CD4-positive, alpha-beta T cell treated with Interleukin-17A for 4 hours (primary cell): ENCODE data around the gene TRAPPC3L.
A peak's percentile ranks its signal among the peaks of the same experiment; 100 is the strongest.

ENCODE experiments used
- DNase-seq: peaks from one replicate; pipeline ENCODE4 v3.0.0-alpha.2; 2020; ENCODE audit warnings: mixed read lengths

TRAPPC3L gene

DNA sequence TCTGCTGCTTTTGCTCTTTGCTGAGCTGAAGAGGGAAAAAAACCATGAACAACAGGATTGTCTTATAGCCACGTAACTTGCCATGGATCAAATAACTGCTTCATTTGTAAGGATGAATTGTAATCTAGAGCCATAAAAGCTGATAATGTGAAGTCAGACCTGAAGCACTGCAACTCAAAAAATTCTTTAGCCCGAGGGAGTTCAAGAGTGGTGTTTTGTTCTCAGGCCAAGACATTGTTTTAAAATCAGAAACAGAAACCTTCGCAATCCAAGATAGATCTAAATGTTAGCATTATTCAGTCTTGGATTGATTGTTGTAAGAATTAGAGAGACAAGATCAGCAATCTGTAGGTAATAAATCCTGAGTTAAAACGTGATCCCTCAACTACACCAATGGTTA, at the start of gene TRAPPC3L:
TRAPPC3L (minus strand) TSS at position 34 of the 400 bp plus-strand sequence. CDS start 170 bp downstream, outside the sequence.
- DNase-seq, result no peak

GRCh38 chr6:116595247-116595646, 49.8 kb upstream of the TRAPPC3L start:
- no peak for DNase-seq

GRCh38 chr6:116586738-116587137, 41.3 kb upstream of the TRAPPC3L start:
- DNase-seq, result no peak

GRCh38 chr6:116586276-116586675, 40.8 kb upstream of the TRAPPC3L start:
- DNase-seq, result no peak

DNA sequence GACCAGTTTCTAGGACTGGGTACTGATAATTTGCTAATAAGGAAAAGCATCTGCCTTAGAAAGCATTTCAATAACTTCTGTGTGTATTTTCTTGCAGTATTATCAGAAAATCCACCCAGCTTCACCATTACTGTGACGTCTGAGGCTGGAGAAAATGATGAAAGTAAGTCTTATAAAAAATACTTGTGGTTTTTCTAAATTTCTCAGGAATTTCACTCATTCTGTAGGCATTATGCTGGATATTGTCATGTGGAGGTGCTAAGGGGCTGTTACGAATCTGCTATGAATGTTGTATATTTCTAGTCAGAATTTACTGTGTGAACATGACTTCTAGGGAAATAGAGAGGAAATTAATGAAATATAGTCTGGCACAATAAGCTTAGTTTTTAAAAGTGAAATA, 34.7 kb upstream of the TRAPPC3L start:
- DNase-seq, result no peak

- DNase-seq, result no peak
Observed at GRCh38 chr6:116579143-116579542, 33.7 kb upstream of the TRAPPC3L start.

- DNase-seq, result no peak
Observed at GRCh38 chr6:116578335-116578734, 32.9 kb upstream of the TRAPPC3L start.

GRCh38 chr6:116577486-116577885, 32.0 kb upstream of the TRAPPC3L start:
- DNase-seq, result no peak

- DNase-seq, result no peak
Observed at GRCh38 chr6:116575227-116575626, 29.7 kb upstream of the TRAPPC3L start.

DNA sequence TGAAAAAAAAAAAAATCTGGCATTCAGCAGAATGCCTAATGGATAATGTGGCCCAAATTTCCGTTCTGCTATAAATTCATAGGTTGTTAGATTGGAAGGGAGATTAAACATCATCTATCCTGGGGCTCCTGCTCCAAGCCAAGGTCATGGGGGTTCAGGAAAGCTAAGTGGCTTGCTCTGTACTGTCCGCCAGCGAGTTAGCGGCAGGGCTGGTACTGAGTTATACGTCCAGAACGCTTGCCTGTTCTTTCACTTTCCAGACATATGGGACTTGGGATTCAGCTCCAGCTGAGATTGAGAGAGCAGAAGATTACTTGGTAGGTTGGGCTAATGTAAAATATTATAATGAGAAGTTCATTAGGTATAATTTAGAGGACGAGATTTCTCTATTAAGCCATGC, 26.7 kb upstream of the TRAPPC3L start:
- peak; percentile 13 for DNase-seq

- no peak for DNase-seq
Observed at GRCh38 chr6:116571683-116572000, 26.2 kb upstream of the TRAPPC3L start.

- peak; percentile 97 for DNase-seq
Observed at GRCh38 chr6:116570856-116571682, 25.6 kb upstream of the TRAPPC3L start, which contains the start of gene RWDD1. Gene RWDD1, plus strand, starts transcription at chr6:116571504. Its CDS starts 79 bp downstream, at chr6:116571583.

DNA sequence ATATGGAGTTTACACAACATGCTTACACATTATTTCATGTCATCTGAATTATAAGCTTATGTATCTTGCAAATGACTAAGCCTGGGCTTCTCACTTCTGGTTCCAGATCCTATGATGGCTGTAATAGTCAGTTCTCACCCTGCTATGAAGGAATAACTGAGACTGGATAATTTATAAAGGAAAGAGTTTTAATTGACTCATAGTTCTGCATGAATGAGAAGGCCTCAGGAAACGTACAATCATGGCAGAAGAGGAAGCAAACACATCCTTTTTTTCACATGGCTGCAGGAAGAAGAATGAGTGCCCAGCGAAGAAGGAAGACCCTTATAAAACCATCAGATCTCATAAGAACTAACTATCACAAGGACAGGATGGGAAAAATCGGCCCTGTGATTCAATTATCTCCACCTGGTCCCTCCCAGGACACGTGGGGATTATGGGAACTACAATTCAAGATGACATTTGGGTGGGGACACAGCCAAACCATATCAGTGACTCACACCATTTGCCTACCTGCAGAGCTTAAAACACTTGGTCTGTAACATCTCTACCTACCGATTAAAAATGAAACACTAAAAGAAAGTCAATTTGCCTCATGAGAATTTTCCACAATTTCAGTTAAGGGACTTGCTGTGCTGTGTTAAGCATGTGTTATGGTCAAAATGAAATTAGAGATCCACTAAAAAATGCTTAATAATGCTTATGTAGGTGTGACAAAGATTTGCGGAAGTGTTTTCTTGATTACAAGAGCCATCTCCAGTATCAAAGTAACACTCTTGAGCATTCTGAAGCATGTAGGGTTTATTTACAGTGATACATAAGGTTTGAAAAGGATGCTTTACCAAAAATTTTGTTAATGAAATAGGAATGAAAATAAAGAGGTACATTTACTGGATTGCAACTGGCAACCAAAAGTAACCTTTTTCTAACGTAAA, 23.6 kb upstream of the TRAPPC3L start:
- DNase-seq, result no peak

- no peak for DNase-seq
Observed at GRCh38 chr6:116568111-116568510, 22.6 kb upstream of the TRAPPC3L start.

GRCh38 chr6:116564921-116565872, 19.7 kb upstream of the TRAPPC3L start:
- peak; percentile 20 for DNase-seq

- no peak for DNase-seq
Observed at GRCh38 chr6:116564311-116564710, 18.8 kb upstream of the TRAPPC3L start.

DNA sequence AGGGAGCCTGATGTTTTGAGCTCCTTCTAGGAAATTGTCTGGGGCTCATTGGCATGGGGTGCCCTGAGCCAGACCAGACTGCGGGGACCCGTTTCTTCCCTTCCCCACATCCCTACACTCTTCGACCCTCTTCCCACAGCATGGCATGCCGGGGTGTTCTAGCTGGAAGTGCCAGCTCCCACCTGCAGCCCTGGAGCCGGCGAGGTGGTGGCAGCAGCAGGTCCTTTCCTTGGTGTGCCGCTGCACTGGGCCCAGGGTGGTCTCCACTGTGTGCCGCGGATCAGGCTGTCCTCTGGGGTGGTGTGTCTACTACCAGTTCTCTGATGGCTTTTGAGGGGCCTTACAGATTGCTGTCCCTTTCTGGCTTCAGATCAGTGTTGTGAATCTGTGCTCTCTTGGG, 18.3 kb upstream of the TRAPPC3L start:
- DNase-seq, result no peak

DNA sequence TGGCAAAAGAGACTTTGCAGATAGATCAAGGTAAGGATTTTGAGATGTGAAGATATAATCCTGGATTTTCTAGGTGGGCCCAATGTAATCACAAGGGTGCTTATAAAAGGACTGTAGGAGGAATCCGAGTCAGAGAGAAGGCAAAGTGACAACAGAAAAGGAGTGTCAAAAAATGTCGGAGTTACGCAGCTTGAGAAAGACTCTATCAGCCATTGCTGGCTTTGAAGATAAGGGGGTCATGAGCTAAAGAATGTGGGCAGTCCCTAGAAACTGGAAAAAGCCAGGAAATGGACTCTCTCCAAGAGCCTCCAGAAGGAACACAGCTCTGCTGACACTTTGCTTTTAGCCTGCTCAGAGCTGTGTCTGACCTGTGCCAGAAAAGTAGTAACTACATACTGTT, 17.1 kb upstream of the TRAPPC3L start:
- no peak for DNase-seq

- DNase-seq, result no peak
Observed at GRCh38 chr6:116562019-116562403, 16.5 kb upstream of the TRAPPC3L start.

DNA sequence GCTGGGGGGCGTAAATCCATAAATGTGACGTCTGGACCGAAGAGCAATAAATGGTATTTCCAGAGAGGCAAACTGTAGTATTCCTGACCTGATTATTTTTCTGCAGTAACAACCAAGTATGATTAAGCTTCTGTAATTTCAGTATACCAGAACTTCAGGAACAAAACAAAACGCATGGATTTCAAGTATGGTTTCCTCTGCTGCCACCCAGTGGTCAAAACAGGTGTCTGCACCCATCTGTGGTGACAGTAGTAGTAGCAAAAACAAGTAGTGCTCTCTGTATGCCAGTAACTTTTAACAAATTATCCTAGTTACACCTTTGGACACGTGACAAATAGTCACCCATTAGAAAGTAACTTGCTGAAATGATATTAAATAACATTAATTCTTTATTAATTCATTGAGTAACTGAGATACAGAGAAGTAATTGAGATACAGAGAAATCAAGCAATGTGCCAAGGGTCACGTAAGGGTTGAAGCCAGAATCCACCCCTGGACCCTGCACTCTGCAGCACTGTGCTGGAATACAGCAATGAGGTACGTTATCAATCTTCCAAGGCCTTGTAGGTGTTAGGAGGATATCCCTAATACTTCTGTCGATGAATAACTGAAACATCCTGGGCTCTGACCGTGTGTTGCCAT, 16.0 kb upstream of the TRAPPC3L start:
- peak; percentile 74 for DNase-seq

DNA sequence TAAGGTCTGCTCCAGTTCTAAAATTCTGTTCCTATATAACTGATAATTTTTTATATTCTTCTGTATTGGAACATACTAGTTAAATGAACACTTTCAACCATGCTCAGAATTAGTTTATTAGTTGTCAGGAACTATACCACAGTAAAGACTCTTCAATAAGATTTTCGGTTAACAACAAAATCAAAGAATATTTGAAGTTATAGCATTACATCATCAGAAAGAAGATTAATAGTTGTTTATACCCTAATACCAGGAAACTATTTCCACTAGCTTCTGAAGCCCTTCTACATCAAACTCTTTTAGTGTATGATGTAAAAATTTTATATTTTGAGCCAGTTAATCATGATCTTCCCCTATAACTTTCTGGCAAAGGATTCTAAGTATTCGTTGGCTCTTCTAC, 14.6 kb upstream of the TRAPPC3L start:
- no peak for DNase-seq

GRCh38 chr6:116557893-116558292, 12.4 kb upstream of the TRAPPC3L start:
- no peak for DNase-seq
